HCT116 (cell line): ENCODE data around the gene MPI. TPM values are rescaled to one million over a fixed set of nuclear protein-coding genes. Genes with fewer than 3 reads are reported as not detected.

ENCODE experiments used
- ATAC-seq: fragments of 200-7000 bp; cut with Tn5 transposase; 2 replicates; pipeline ENCODE4 v1.9.1; 2020; ENCODE audit warnings: mild to moderate bottlenecking, moderate library complexity
- BruUV-seq: library from RNA; stranded (reverse); fragments of 400-500 nt; replicated peaks from 2 replicates; lab custom pipeline; 2021; lab: Mats Ljungman, UMichigan
- CTCF ChIA-PET: fragments of 300-600 bp; sonication (Branson Sonifier 250); formaldehyde crosslinking; loops from one replicate; lab custom pipeline; 2021; ENCODE audit warnings: antibody characterized with exemption; lab: Charles Lee
- POLR2A ChIA-PET: fragments of 300-600, 350-600 bp; sonication (Branson Sonifier 250); formaldehyde crosslinking; loops from one replicate; lab custom pipeline; 2021; ENCODE audit warnings: antibody characterized with exemption; lab: Charles Lee
- RAD21 ChIA-PET, 2 experiments: fragments of 300-600 bp; sonication (Branson Sonifier 250); formaldehyde crosslinking; loops; one replicate each; lab custom pipeline; 2023; ENCODE audit warnings: low total read pairs in 2 of 2; ENCODE audit not compliant: uncharacterized antibody in 2 of 2, unreplicated experiment in 2 of 2, low non-redundant PET in 1 of 2; lab: Charles Lee
- DNase-seq: peaks from one replicate; pipeline ENCODE4 v3.0.0-alpha.2; 2010; ENCODE audit warnings: low read depth, low spot score
- H2AFZ ChIP-seq: fragments of 200-600 bp; shearing (Covaris generic), sonication (generic); 2 replicates; pipeline ENCODE4 v1.6.1; 2017; ENCODE audit warnings: low read depth, mixed run types, mixed read lengths, antibody characterized with exemption, low read length; ENCODE audit not compliant: poor library complexity, severe bottlenecking
- H3K27ac ChIP-seq: 2 replicates; pipeline ENCODE4 v1.5.1; 2012; ENCODE audit warnings: low read depth, low read length
- H3K27me3 ChIP-seq: fragments of 200-600 bp; sonication (generic); 2 replicates; pipeline ENCODE4 v1.6.1; 2016; ENCODE audit warnings: mixed run types, low read length, mixed read lengths; ENCODE audit not compliant: insufficient read depth
- H3K36me3 ChIP-seq, 2 experiments: fragments of 200-500 bp in 1 of 2; fragments of 200-600 bp in 1 of 2; sonication (Bioruptor generic) in 1 of 2; sonication (generic) in 1 of 2; 2 replicates each; pipeline versions ENCODE4 v1.5.1 to v1.6.1; 2014 to 2016; ENCODE audit warnings: low read length in 2 of 2, inconsistent platforms in 1 of 2, mixed read lengths in 1 of 2, mixed run types in 1 of 2; ENCODE audit not compliant: insufficient read depth in 2 of 2, control insufficient read depth in 1 of 2
- H3K4me1 ChIP-seq, 2 experiments: fragments of 200-600 bp in 1 of 2; sonication (generic) in 1 of 2; 2 replicates each; pipeline versions ENCODE4 v1.5.1 to v1.6.1; 2012 to 2017; ENCODE audit warnings: low read length in 2 of 2, inconsistent platforms in 1 of 2, mild to moderate bottlenecking in 1 of 2, mixed read lengths in 1 of 2, mixed run types in 1 of 2, moderate library complexity in 1 of 2; ENCODE audit not compliant: insufficient read depth in 2 of 2, control insufficient read depth in 1 of 2
- H3K4me2 ChIP-seq: fragments of 200-600 bp; sonication (generic); 2 replicates; pipeline ENCODE4 v1.6.1; 2017; ENCODE audit warnings: mixed run types, low read length, mixed read lengths
- H3K4me3 ChIP-seq, 2 experiments: fragments of 200-600 bp in 1 of 2; sonication (generic) in 1 of 2; replicated peaks in 1 of 2; 2 replicates each; pipeline ENCODE4 v1.5.1; 2011 to 2016; ENCODE audit warnings: low read length in 2 of 2, control low read depth in 1 of 2, low read depth in 1 of 2, mild to moderate bottlenecking in 1 of 2, mixed read lengths in 1 of 2, mixed run types in 1 of 2
- H3K79me2 ChIP-seq: fragments of 200-600 bp; sonication (generic); 2 replicates; pipeline ENCODE4 v1.6.1; 2017; ENCODE audit warnings: mild to moderate bottlenecking, mixed run types, low read length, moderate library complexity, mixed read lengths; ENCODE audit not compliant: insufficient read depth
- H3K9ac ChIP-seq: fragments of 200-600 bp; sonication (generic); 2 replicates; pipeline ENCODE4 v1.6.1; 2016; ENCODE audit warnings: low read length, mixed read lengths
- H3K9me2 ChIP-seq: fragments of 200-600 bp; sonication (generic), shearing (Covaris generic); 2 replicates; pipeline ENCODE4 v1.6.1; 2017; ENCODE audit warnings: mixed run types, mild to moderate bottlenecking, moderate library complexity; ENCODE audit not compliant: insufficient read depth
- H3K9me3 ChIP-seq, 2 experiments: fragments of 200-500 bp in 1 of 2; fragments of 200-600 bp in 1 of 2; sonication (Bioruptor generic) in 1 of 2; sonication (generic) in 1 of 2; 2 replicates each; pipeline ENCODE4 v1.6.1; 2014 to 2017; ENCODE audit warnings: low read length in 2 of 2, mixed read lengths in 2 of 2, inconsistent platforms in 1 of 2, low read depth in 1 of 2, mild to moderate bottlenecking in 1 of 2, mixed run types in 1 of 2, moderate library complexity in 1 of 2; ENCODE audit not compliant: control insufficient read depth in 1 of 2, insufficient read depth in 1 of 2
- H4K20me1 ChIP-seq: fragments of 200-600 bp; sonication (generic), shearing (Covaris generic); 2 replicates; pipeline ENCODE4 v1.6.1; 2017; ENCODE audit warnings: mixed run types, mild to moderate bottlenecking, moderate library complexity; ENCODE audit not compliant: insufficient read depth
- ATF3 ChIP-seq: IDR thresholded peaks from 2 replicates; pipeline ENCODE4 v1.6.1; 2012
- CBX3 ChIP-seq: IDR thresholded peaks from 2 replicates; pipeline ENCODE4 v1.6.1; 2012; ENCODE audit warnings: low read depth
- CTCF ChIP-seq, 3 experiments: fragments of 200-600 bp in 1 of 3; sonication (generic) in 1 of 3; IDR thresholded peaks in 2 of 3; conservative IDR thresholded peaks in 1 of 3; 2 replicates each; pipeline ENCODE4 v1.5.1; 2012 to 2017; ENCODE audit warnings: low read depth in 2 of 3, low read length in 2 of 3, antibody characterized with exemption in 1 of 3, borderline replicate concordance in 1 of 3, control low read depth in 1 of 3, mild to moderate bottlenecking in 1 of 3, mixed read lengths in 1 of 3, mixed run types in 1 of 3, moderate library complexity in 1 of 3; ENCODE audit not compliant: insufficient read depth in 1 of 3
- ELF1 ChIP-seq: IDR thresholded peaks from 2 replicates; pipeline ENCODE4 v1.6.1; 2012; ENCODE audit warnings: low read depth, borderline replicate concordance
- EZH2phosphoT487 ChIP-seq: fragments of 200-600 bp; IDR thresholded peaks from 2 replicates; pipeline ENCODE4 v1.6.1; 2018; ENCODE audit warnings: antibody characterized with exemption, borderline replicate concordance
- MAX ChIP-seq: IDR thresholded peaks from 2 replicates; pipeline ENCODE4 v1.6.1; 2012
- POLR2AphosphoS5 ChIP-seq: IDR thresholded peaks from 2 replicates; pipeline ENCODE4 v1.6.1; 2011; ENCODE audit warnings: mild to moderate bottlenecking, low read depth, low read length, moderate library complexity
- REST ChIP-seq: IDR thresholded peaks from 2 replicates; pipeline ENCODE4 v1.6.1; 2012; ENCODE audit warnings: low read depth
- ZBTB33 ChIP-seq: IDR thresholded peaks from 2 replicates; pipeline ENCODE4 v1.6.1; 2011; ENCODE audit warnings: mild to moderate bottlenecking, low read length, moderate library complexity; ENCODE audit not compliant: insufficient replicate concordance; ENCODE audit errors: extremely low read depth
- ZFX ChIP-seq: fragments of 450-650 bp; IDR thresholded peaks from 2 replicates; pipeline ENCODE4 v1.6.1; 2017
- intact Hi-C: fragments of 100-400 bp; cut with micrococcal nuclease; formaldehyde crosslinking; loops from 2 replicates; pipeline ENCODE4 v1.10.0; 2022
- total RNA-seq: library from RNA; stranded (reverse); gene quantifications from one replicate; pipeline ENCODE4 v1.2.1, GENCODE V29; 2021; ENCODE audit not compliant: unreplicated experiment

Gene MPI
- total RNA-seq, 1 experiment from 2014 or later, result 49.7 TPM

- no peak overlapping the region for H3K9ac ChIP-seq
- intact Hi-C loops, result no loop called here
- no TSS peak for BruUV-seq
- H3K27me3 ChIP-seq, result no peaks in the 10 kb centered on the region
- peaks cover 11 to 31% of the 10 kb centered on the region in 2 experiments; a peak in 3 of 4 replicates for H3K36me3 ChIP-seq
- H3K27ac ChIP-seq, result no peak overlapping the region
- no peak for ATAC-seq
- peaks cover 19% of the 10 kb centered on the region for H3K79me2 ChIP-seq
- ChIA-PET RAD21 (no interaction called here), POLR2A (no interaction called here), CTCF (no interaction called here)
- no peaks in the 10 kb centered on the region for H3K9me2 ChIP-seq
- H3K4me2 ChIP-seq, result no peak overlapping the region
- no peak for TF ChIP-seq POLR2AphosphoS5
- TF ChIP-seq EZH2phosphoT487, result no peak
- no peak for TF ChIP-seq CTCF (IDR thresholded peaks at IDR 0.05 in 2 of 3, conservative IDR thresholded peaks at IDR 0.05 in 1 of 3; ENCODE audit: borderline replicate concordance in 1 of 3, insufficient read depth in 1 of 3, low read depth in 2 of 3, low read length in 2 of 3)
- TF ChIP-seq ZFX, result no peak
- TF ChIP-seq ZBTB33, result no peak
- TF ChIP-seq ATF3, result no peak
- no peak for TF ChIP-seq MAX
- TF ChIP-seq ELF1, result no peak
- TF ChIP-seq CBX3, result no peak
- TF ChIP-seq REST, result no peak
- peaks cover 10 to 17% of the 10 kb centered on the region in 2 experiments; a peak in 2 of 4 replicates for H3K4me1 ChIP-seq
- DNase-seq, result no peak
- no peak overlapping the region for H3K4me3 ChIP-seq
- H2AFZ ChIP-seq, result no peak overlapping the region
- no peaks in the 10 kb centered on the region for H3K9me3 ChIP-seq
- H4K20me1 ChIP-seq, result no peaks in the 10 kb centered on the region; the same call in 1 of the 2 replicates
Measured at GRCh38 chr15:74904190-74904805, 14.5 kb downstream of the MPI start.
